ENCODE results near the gene FLII. TPM values are rescaled to one million over a fixed set of nuclear protein-coding genes. Genes with fewer than 3 reads are reported as not detected.

The FLII gene
- total RNA-seq, 1 donor from 2014 or later = 716 TPM

- Histone ChIP-seq H3K27ac (no peak overlapping the region), H3K4me3 (no peak overlapping the region), H3K36me3 (peaks cover 72 to 73% of the 10 kb centered on the region in 2 donors), H3K27me3 (no peaks in the 10 kb centered on the region), H3K4me1 (peaks cover 14 to 15% of the 10 kb centered on the region in 2 donors), H3K9me3 (no peaks in the 10 kb centered on the region)
- intact Hi-C loops (cut with DNase I) = no loop called here
- TF ChIP-seq CTCF (IDR thresholded peaks at IDR 0.05) = no peak
- DNase-seq (ENCODE audit: low spot score in 2 of 2) = no peak
Observed at GRCh38 chr17:18253947-18254821, 4.4 kb downstream of the FLII start.

GRCh38 chr17:18253187-18253884 is 5.2 kb downstream of the FLII start:
- TF ChIP-seq CTCF (IDR thresholded peaks at IDR 0.05) = no peak
- H3K36me3 ChIP-seq = peaks cover 81 to 82% of the 10 kb centered on the region in 2 donors
- H3K27me3 ChIP-seq = no peaks in the 10 kb centered on the region
- no peaks in the 10 kb centered on the region for H3K9me3 ChIP-seq
- intact Hi-C loops (cut with DNase I) = no loop called here
- H3K4me1 ChIP-seq = peaks cover 12 to 15% of the 10 kb centered on the region in 2 donors
- no peak for DNase-seq (ENCODE audit: low spot score in 2 of 2)
- no peak overlapping the region for H3K27ac ChIP-seq
- no peak overlapping the region for H3K4me3 ChIP-seq

GRCh38 chr17:18252160-18252559 is 6.4 kb downstream of the FLII start:
- intact Hi-C loops (cut with DNase I) = no loop called here
- no peaks in the 10 kb centered on the region for H3K9me3 ChIP-seq
- no peak for TF ChIP-seq CTCF (IDR thresholded peaks at IDR 0.05)
- no peak overlapping the region for H3K27ac ChIP-seq
- peaks cover 9 to 10% of the 10 kb centered on the region in 2 donors for H3K4me1 ChIP-seq
- DNase-seq (ENCODE audit: low spot score in 2 of 2) = no peak
- peaks cover 91 to 93% of the 10 kb centered on the region in 2 donors for H3K36me3 ChIP-seq
- H3K27me3 ChIP-seq = no peaks in the 10 kb centered on the region
- no peak overlapping the region for H3K4me3 ChIP-seq

GRCh38 chr17:18251204-18251603 is 7.3 kb downstream of the FLII start:
- intact Hi-C loops (cut with DNase I) = no loop called here
- peaks cover 98% of the 10 kb centered on the region in 2 donors for H3K36me3 ChIP-seq
- TF ChIP-seq CTCF (IDR thresholded peaks at IDR 0.05) = no peak

GRCh38 chr17:18250708-18251107 is 7.8 kb downstream of the FLII start:
- intact Hi-C loops (cut with DNase I) = no loop called here
- peaks cover 98% of the 10 kb centered on the region in 2 donors for H3K36me3 ChIP-seq
- no peak for TF ChIP-seq CTCF (IDR thresholded peaks at IDR 0.05)
- no peaks in the 10 kb centered on the region for H3K9me3 ChIP-seq
- no peaks in the 10 kb centered on the region for H3K27me3 ChIP-seq
- peaks cover 0 to 2% of the 10 kb centered on the region in 2 donors for H3K4me1 ChIP-seq
- no peak overlapping the region for H3K27ac ChIP-seq
- H3K4me3 ChIP-seq = no peak overlapping the region
- no peak for DNase-seq (ENCODE audit: low spot score in 2 of 2)

More at GRCh38 chr17:18251204-18251603, 7.3 kb downstream of the FLII start:
- H3K9me3 ChIP-seq = no peaks in the 10 kb centered on the region
- no peaks in the 10 kb centered on the region for H3K27me3 ChIP-seq
- no peak overlapping the region for H3K4me3 ChIP-seq
- no peak overlapping the region for H3K27ac ChIP-seq
- peaks cover under 1 to 2% of the 10 kb centered on the region in 2 donors for H3K4me1 ChIP-seq
- no peak for DNase-seq (ENCODE audit: low spot score in 2 of 2)

Data from ascending aorta (tissue), 2 donors.